Ovary (tissue), 9 donors: Measurements from ENCODE around the gene AFAP1. TPM values are rescaled to one million over a fixed set of nuclear protein-coding genes. Genes with fewer than 3 reads are reported as not detected.

Experiments used
- DNase-seq, 5 donors: peaks; one replicate each; pipeline ENCODE4 v3.0.0-alpha.2; 2019 to 2020
- H3K27ac ChIP-seq, 2 donors: fragments of 200-600 bp; one replicate each; pipeline versions ENCODE4 v1.5.1 to v1.8.0; 2019 to 2022
- H3K27me3 ChIP-seq: fragments of 200-600 bp; one replicate; pipeline ENCODE4 v1.8.0; 2022
- H3K36me3 ChIP-seq: fragments of 200-600 bp; sonication (generic); one replicate; pipeline ENCODE4 v1.5.1; 2019
- H3K4me1 ChIP-seq: one replicate; pipeline ENCODE4 v1.8.1; 2013; ENCODE audit warnings: mild to moderate bottlenecking, moderate library complexity; ENCODE audit not compliant: insufficient read depth
- H3K4me3 ChIP-seq: fragments of 200-600 bp; sonication (generic); one replicate; pipeline ENCODE4 v1.5.1; 2017
- H3K9me3 ChIP-seq, 2 donors: fragments of 200-600 bp in 1 of 2; sonication (generic) in 1 of 2; one replicate each; pipeline versions ENCODE4 v1.5.1 to v1.8.1; 2013 to 2019; ENCODE audit warnings: mild to moderate bottlenecking in 1 of 2, moderate library complexity in 1 of 2
- CTCF ChIP-seq, 3 donors: fragments of 450-650 bp in 2 of 3; fragments of 200-600 bp in 1 of 3; IDR thresholded peaks; one replicate each; pipeline versions ENCODE4 v1.5.1 to v1.8.0; 2016 to 2022; ENCODE audit warnings: antibody characterized with exemption in 3 of 3, mild to moderate bottlenecking in 1 of 3
- EP300 ChIP-seq: sonication (generic); formaldehyde crosslinking; IDR thresholded peaks from one replicate; pipeline ENCODE4 v1.6.1; 2017; ENCODE audit warnings: antibody characterized with exemption
- POLR2A ChIP-seq: fragments of 450-650 bp; IDR thresholded peaks from one replicate; pipeline ENCODE4 v1.6.1; 2017; ENCODE audit warnings: antibody characterized with exemption, mild to moderate bottlenecking, moderate library complexity
- WGBS, 3 donors: extraction: QIAGEN DNeasy Blood & Tissue Kit in 1 of 3; methylation state at CpG; one replicate each; pipeline versions ENCODE4 v1.1.5 to v1.1.7; 2013 to 2017; 5-methylcytosine and 5-hydroxymethylcytosine counted together
- intact Hi-C, 4 donors: fragments of 100-400 bp; cut with DNase I; formaldehyde crosslinking; loops; one replicate each; pipeline versions ENCODE4 v1.11.0 to v1.15.1; 2022 to 2023
- polyA plus RNA-seq, 2 donors: library from polyadenylated mRNA; stranded (reverse); fragments of 200-250 nt in 1 of 2; fragments of 350-450 nt in 1 of 2; fragmentation: Illumina TruSeq in 1 of 2; extraction: RNeasy Lipid Tissue Mini Kit (QIAGEN cat#74804) in 1 of 2; gene quantifications; one replicate each; pipeline ENCODE4 v1.2.3, GENCODE V29; 2013 to 2014
- total RNA-seq, 7 donors: library from RNA; depleted of rRNA in 2 of 7; stranded (reverse); fragments of >200 nt in 2 of 7; fragmentation: NEBNext Ultra II Directional in 3 of 7; extraction: Animal tissue kit (Norgen Biotek cat#: 25700) in 3 of 7; gene quantifications; one replicate each; pipeline versions ENCODE4 v1.1.0 to v1.2.4, GENCODE V29; 2016 to 2023
- donor health status: DM: no; HTN: no; CAD: no; lungs with moderate emphysema.
- donor health status: DM: no; HTN: no; CAD: no.
- donor health status: Bipolar disorder and iron deficiency.
- donor health status: DM: yes; HTN: yes; CAD: no.
- donor health status: DM: no; HTN: no; CAD: no.
- donor health status: DM: yes; HTN: yes; CAD: no.

The AFAP1 gene
- total and polyA plus RNA-seq, 9 donors, result 8.6 to 42.3 (median 23.0) TPM

DNA sequence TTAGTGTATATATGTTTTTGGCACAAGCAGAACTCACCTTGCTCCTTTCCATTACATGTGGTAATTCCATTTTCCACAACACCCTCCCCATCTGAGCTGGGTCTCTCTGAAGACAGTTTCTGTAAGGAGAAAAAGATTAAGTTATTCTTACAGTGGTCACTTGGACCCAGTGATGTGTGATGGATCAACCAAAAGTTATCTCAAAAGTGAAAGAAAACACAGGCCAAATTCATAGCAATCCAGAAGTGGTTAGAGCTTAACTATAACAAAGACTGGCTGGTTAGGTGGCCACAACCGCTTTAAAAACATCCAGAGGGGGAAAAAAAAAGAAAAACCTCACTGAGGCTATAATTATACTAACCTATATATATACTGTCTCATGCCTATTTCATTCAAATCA lies 123.7 kb downstream of the AFAP1 start:
- intact Hi-C loops, result no loop called here
- Histone ChIP-seq H3K4me1 (peaks cover 17% of the 10 kb centered on the region), H3K36me3 (no peaks in the 10 kb centered on the region), H3K9me3 (no peaks in the 10 kb centered on the region), H3K4me3 (no peak overlapping the region), H3K27me3 (no peaks in the 10 kb centered on the region), H3K27ac (no peak overlapping the region)
- no peak for DNase-seq
- 82 to 88% (median 86%) methylated on average over 1 of the region's 1 CpG for WGBS, 3 donors
- TF ChIP-seq CTCF (IDR thresholded peaks at IDR 0.05) (no peak), EP300 (no peak), POLR2A (no peak)

DNA sequence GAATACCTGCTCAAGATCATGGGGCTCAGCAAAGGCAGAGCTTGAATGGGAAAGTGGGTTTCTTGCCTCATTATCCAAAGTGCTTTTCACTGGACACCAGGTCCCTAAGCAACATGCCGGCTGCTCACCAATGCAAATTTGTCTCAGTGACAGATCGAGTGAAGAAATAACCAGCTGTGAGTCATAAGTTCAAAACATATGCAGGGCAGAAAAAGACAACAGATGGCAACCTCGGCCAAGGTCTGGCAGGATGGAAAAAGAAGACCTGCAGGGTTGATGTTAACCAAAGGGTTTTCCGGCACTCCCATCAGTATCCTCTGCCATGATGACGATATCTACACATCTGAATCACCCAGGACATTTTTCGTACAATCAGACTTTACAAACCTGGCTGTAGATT lies 124.1 kb downstream of the AFAP1 start:
- TF ChIP-seq POLR2A (no peak), EP300 (no peak), CTCF (IDR thresholded peaks at IDR 0.05) (no peak)
- no peak overlapping the region for H3K27ac ChIP-seq
- no peaks in the 10 kb centered on the region for H3K27me3 ChIP-seq
- peaks cover 17% of the 10 kb centered on the region for H3K4me1 ChIP-seq
- intact Hi-C loops, result no loop called here
- DNase-seq, result no peak
- WGBS, 3 donors, result 86 to 93% (median 90%) methylated on average over 6 of the region's 6 CpGs
- H3K36me3 ChIP-seq, result no peaks in the 10 kb centered on the region
- no peaks in the 10 kb centered on the region for H3K9me3 ChIP-seq
- H3K4me3 ChIP-seq, result no peak overlapping the region

DNA sequence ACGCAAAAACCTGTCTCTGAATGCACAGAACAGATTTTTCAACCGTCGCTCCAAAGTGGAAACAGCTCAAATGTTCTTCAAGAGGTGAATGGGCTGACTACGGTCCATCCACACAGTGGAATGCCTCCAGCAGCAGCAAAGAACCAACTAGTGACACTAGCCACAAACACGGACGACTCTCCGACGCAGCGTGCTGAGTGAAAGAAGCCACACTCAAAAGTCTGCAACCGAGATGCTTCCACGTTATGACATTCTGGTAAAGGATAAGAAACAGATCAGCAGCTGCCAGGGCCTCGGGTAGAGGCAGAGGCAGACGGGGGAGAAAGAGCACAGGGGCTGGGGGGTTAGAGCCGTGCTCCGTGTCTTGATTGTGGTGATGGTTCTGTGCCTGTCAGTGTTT lies 125.2 kb downstream of the AFAP1 start:
- TF ChIP-seq POLR2A (no peak), EP300 (no peak), CTCF (IDR thresholded peaks at IDR 0.05) (no peak)
- no peak for DNase-seq
- Histone ChIP-seq H3K9me3 (no peaks in the 10 kb centered on the region), H3K36me3 (no peaks in the 10 kb centered on the region), H3K27ac (no peak overlapping the region), H3K4me1 (peaks cover 17% of the 10 kb centered on the region), H3K27me3 (no peaks in the 10 kb centered on the region), H3K4me3 (no peak overlapping the region)
- intact Hi-C loops, result no loop called here
- 91 to 95% (median 93%) methylated on average over 15 of the region's 15 CpGs for WGBS, 3 donors

DNA sequence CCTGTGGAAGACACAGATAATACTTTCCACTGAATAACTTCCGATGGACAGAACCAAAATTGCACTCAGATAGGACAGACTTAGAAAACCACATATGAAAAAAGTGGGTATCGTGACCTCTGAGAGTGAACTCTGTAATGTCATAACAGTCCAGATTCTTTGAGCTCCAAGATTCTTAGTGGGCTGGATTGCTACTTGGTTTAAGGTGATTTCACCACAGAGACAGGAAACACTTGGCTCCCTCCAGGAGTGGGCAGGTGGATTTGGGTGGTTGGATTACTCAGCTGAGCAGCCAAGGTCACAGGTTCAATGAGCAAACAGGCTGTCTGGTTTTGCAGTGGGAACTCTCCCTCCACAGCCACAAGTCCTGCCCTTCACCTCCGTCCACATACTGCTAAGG lies 126.0 kb downstream of the AFAP1 start:
- no peaks in the 10 kb centered on the region for H3K9me3 ChIP-seq
- intact Hi-C loops, result no loop called here
- H3K27me3 ChIP-seq, result no peaks in the 10 kb centered on the region
- no peak for TF ChIP-seq EP300
- no peak for TF ChIP-seq CTCF (IDR thresholded peaks at IDR 0.05)
- TF ChIP-seq POLR2A, result no peak
- WGBS, 3 donors, result 49 to 63% (median 56%) methylated on average over 3 of the region's 3 CpGs
- H3K4me1 ChIP-seq, result peaks cover 11% of the 10 kb centered on the region
- H3K36me3 ChIP-seq, result no peaks in the 10 kb centered on the region
- peak overlapping the region in 1 of 2 donors; percentile 79 for H3K27ac ChIP-seq
- no peak overlapping the region for H3K4me3 ChIP-seq
- no peak for DNase-seq

- peaks cover 5% of the 10 kb centered on the region for H3K4me1 ChIP-seq
- H3K4me3 ChIP-seq, result no peak overlapping the region
- H3K9me3 ChIP-seq, result no peaks in the 10 kb centered on the region
- H3K36me3 ChIP-seq, result no peaks in the 10 kb centered on the region
- H3K27ac ChIP-seq, result peak overlapping the region in 1 of 2 donors; percentile 79
- H3K27me3 ChIP-seq, result no peaks in the 10 kb centered on the region
- intact Hi-C loops, result no loop called here
- TF ChIP-seq CTCF (IDR thresholded peaks at IDR 0.05) (no peak), EP300 (no peak), POLR2A (no peak)
- WGBS, 3 donors, result 51 to 55% (median 54%) methylated on average over 5 of the region's 5 CpGs
- DNase-seq, result no peak
Measured at GRCh38 chr4:7812921-7813320, 126.7 kb downstream of the AFAP1 start.
